ENCODE measurements around the gene HOMER3.

The HOMER3 gene

GRCh38 chr19:18941628-18942354, 774 bp upstream of the HOMER3 start:
- ATAC-seq, result no peak
- TF ChIP-seq CSDC2 (CRISPR knock-in tag; IDR thresholded peaks at IDR 0.05) (no peak), ZFP30 (CRISPR knock-in tag; IDR thresholded peaks at IDR 0.05) (no peak), ARNTL (CRISPR knock-in tag; IDR thresholded peaks at IDR 0.05; ENCODE audit: borderline replicate concordance, low read depth) (no peak), SNAI2 (CRISPR knock-in tag; IDR thresholded peaks at IDR 0.05) (no peak), ZC3H10 (CRISPR knock-in tag; IDR thresholded peaks at IDR 0.05) (no peak), OSR1 (CRISPR knock-in tag; IDR thresholded peaks at IDR 0.05) (no peak), ISL1 (CRISPR knock-in tag; IDR thresholded peaks at IDR 0.05) (no peak), PPARA (CRISPR knock-in tag; IDR thresholded peaks at IDR 0.05; ENCODE audit: borderline replicate concordance) (no peak), ZNF565 (CRISPR knock-in tag; conservative IDR thresholded peaks at IDR 0.05; ENCODE audit: low read depth) (no peak), ESRRG (CRISPR knock-in tag; IDR thresholded peaks at IDR 0.05) (no peak), BACH2 (CRISPR knock-in tag; IDR thresholded peaks at IDR 0.05; ENCODE audit: borderline replicate concordance) (no peak), TOX (CRISPR knock-in tag; IDR thresholded peaks at IDR 0.05; ENCODE audit: borderline replicate concordance) (no peak), GLIS3 (CRISPR knock-in tag; IDR thresholded peaks at IDR 0.05) (no peak)
- TF ChIP-seq, protein P1, sequence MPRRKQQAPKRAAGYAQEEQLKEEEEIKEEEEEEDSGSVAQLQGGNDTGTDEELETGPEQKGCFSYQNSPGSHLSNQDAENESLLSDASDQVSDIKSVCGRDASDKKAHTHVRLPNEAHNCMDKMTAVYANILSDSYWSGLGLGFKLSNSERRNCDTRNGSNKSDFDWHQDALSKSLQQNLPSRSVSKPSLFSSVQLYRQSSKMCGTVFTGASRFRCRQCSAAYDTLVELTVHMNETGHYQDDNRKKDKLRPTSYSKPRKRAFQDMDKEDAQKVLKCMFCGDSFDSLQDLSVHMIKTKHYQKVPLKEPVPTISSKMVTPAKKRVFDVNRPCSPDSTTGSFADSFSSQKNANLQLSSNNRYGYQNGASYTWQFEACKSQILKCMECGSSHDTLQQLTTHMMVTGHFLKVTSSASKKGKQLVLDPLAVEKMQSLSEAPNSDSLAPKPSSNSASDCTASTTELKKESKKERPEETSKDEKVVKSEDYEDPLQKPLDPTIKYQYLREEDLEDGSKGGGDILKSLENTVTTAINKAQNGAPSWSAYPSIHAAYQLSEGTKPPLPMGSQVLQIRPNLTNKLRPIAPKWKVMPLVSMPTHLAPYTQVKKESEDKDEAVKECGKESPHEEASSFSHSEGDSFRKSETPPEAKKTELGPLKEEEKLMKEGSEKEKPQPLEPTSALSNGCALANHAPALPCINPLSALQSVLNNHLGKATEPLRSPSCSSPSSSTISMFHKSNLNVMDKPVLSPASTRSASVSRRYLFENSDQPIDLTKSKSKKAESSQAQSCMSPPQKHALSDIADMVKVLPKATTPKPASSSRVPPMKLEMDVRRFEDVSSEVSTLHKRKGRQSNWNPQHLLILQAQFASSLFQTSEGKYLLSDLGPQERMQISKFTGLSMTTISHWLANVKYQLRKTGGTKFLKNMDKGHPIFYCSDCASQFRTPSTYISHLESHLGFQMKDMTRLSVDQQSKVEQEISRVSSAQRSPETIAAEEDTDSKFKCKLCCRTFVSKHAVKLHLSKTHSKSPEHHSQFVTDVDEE (CRISPR knock-in tag; IDR thresholded peaks at IDR 0.05), result no peak
- TF ChIP-seq, protein P2, sequence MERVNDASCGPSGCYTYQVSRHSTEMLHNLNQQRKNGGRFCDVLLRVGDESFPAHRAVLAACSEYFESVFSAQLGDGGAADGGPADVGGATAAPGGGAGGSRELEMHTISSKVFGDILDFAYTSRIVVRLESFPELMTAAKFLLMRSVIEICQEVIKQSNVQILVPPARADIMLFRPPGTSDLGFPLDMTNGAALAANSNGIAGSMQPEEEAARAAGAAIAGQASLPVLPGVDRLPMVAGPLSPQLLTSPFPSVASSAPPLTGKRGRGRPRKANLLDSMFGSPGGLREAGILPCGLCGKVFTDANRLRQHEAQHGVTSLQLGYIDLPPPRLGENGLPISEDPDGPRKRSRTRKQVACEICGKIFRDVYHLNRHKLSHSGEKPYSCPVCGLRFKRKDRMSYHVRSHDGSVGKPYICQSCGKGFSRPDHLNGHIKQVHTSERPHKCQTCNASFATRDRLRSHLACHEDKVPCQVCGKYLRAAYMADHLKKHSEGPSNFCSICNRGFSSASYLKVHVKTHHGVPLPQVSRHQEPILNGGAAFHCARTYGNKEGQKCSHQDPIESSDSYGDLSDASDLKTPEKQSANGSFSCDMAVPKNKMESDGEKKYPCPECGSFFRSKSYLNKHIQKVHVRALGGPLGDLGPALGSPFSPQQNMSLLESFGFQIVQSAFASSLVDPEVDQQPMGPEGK (CRISPR knock-in tag; IDR thresholded peaks at IDR 0.05; ENCODE audit: borderline replicate concordance), result no peak

DNA sequence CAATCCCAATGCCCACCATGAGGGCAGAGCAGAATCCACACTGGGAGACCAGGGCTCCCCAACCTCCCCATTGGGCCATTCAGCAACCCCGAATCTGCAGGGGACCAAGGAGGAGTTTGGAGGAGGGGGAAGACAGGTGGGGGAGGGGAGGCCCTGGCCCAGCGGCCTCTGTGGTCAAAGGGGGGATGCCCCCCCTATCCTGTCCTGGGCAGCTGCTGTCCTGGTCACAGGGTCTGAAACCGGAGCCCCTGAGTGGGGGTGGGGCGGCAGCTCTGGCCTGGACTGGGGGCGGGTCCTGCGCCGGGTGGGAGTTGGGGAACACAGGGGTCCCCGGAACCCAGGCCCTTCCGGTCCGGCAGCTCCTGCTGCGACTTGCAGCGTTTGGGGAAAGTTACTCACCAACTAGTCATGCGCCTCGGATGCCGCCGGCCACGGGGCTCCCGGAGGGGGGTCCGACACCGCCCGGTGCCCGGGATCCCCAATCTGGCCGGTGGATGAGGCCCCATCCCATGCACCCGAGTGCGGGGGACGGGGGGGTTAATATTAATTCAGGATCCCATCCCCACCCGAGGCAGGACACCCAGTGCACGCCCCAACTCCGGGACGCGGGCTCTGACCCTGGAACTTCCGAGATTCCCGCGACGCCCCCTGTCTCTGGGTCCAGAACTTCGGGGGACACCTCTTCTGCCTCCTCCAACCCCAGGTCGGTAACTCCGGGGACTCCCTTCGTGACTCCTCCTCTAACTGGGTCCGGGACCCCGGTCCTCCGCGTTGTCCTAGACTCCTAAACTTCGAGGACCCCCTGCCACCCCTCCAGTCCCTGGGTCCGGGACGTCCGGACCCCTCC, 872 bp downstream of the HOMER3 start:
- ATAC-seq, result peak; percentile 78
- TF ChIP-seq, protein P1 (CRISPR knock-in tag; IDR thresholded peaks at IDR 0.05), result no peak
- no peak for TF ChIP-seq POU6F1 (CRISPR knock-in tag; IDR thresholded peaks at IDR 0.05; ENCODE audit: borderline replicate concordance, low read depth)
- no peak for TF ChIP-seq ZNF8 (CRISPR knock-in tag; IDR thresholded peaks at IDR 0.05)
- TF ChIP-seq, protein P3, sequence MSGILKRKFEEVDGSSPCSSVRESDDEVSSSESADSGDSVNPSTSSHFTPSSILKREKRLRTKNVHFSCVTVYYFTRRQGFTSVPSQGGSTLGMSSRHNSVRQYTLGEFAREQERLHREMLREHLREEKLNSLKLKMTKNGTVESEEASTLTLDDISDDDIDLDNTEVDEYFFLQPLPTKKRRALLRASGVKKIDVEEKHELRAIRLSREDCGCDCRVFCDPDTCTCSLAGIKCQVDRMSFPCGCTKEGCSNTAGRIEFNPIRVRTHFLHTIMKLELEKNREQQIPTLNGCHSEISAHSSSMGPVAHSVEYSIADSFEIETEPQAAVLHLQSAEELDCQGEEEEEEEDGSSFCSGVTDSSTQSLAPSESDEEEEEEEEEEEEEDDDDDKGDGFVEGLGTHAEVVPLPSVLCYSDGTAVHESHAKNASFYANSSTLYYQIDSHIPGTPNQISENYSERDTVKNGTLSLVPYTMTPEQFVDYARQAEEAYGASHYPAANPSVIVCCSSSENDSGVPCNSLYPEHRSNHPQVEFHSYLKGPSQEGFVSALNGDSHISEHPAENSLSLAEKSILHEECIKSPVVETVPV (CRISPR knock-in tag; IDR thresholded peaks at IDR 0.05), result no peak
- no peak for TF ChIP-seq ZNF70 (CRISPR knock-in tag; IDR thresholded peaks at IDR 0.05)

Measured in SK-N-SH treated with all-trans-retinoic acid at 6 μM for 48 hours (cell line).